ENCODE data around the gene ALKBH3.

DNA sequence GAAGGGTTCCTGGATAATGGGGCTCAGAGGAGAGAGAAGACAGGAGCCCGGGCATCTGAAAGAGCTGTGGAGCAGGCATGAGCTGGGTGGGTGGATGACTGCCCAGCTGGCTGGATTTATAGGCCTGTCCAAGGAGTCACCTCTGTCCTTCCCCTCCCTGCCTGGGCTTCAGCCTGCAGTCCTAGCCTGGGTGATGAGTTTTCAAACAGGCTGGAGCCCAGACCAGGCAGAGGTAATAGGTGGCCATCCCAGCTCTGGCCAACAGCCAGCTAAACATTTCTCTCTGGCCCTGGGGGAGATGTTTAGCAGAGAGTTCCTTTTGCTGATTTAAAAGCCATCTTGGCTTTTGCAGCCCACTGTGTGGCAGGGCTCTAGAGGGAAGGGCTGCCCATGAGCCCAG is 67.2 kb downstream of the ALKBH3 start:
- no peak for TF ChIP-seq EZH2 (IDR thresholded peaks at IDR 0.05; ENCODE audit: borderline replicate concordance)
- TF ChIP-seq, protein P1, sequence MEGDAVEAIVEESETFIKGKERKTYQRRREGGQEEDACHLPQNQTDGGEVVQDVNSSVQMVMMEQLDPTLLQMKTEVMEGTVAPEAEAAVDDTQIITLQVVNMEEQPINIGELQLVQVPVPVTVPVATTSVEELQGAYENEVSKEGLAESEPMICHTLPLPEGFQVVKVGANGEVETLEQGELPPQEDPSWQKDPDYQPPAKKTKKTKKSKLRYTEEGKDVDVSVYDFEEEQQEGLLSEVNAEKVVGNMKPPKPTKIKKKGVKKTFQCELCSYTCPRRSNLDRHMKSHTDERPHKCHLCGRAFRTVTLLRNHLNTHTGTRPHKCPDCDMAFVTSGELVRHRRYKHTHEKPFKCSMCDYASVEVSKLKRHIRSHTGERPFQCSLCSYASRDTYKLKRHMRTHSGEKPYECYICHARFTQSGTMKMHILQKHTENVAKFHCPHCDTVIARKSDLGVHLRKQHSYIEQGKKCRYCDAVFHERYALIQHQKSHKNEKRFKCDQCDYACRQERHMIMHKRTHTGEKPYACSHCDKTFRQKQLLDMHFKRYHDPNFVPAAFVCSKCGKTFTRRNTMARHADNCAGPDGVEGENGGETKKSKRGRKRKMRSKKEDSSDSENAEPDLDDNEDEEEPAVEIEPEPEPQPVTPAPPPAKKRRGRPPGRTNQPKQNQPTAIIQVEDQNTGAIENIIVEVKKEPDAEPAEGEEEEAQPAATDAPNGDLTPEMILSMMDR (IDR thresholded peaks at IDR 0.05; ENCODE audit: poor library complexity) = no peak
- no peak for TF ChIP-seq EZH2phosphoT487 (IDR thresholded peaks at IDR 0.05; ENCODE audit: low read depth, severe bottlenecking, unreplicated experiment)
